ENCODE measurements around the gene TLR9. TPM values are rescaled to one million over a fixed set of nuclear protein-coding genes. Genes with fewer than 3 reads are reported as not detected.

Gene TLR9
- total and polyA plus RNA-seq, 11 donors, result 0.04 to 0.65 (median 0.22) TPM; not detected in 1

GRCh38 chr3:52183786-52184445, 41.5 kb downstream of the TLR9 start:
- Histone ChIP-seq H3K27me3 (no peaks in the 10 kb centered on the region), H3K36me3 (no peaks in the 10 kb centered on the region), H3K4me3 (no peak overlapping the region), H3K9me3 (no peaks in the 10 kb centered on the region), H3K27ac (peak overlapping the region; percentile 37 to 87 (median 73)), H3K4me1 (peaks cover 3 to 41% (median 21%) of the 10 kb centered on the region in 12 donors)
- peak; percentile 70 to 93 (median 74) for ATAC-seq
- DNase-seq, result peak; percentile 62 to 80 (median 73)
- WGBS, 4 donors, result 53 to 72% (median 64%) methylated on average over 6 to 7 of the region's 7 CpGs
- intact Hi-C loops (cut with DNase I), result loop anchor here in 1 of 10 donors (1.0 kb wide), 1 partner anchor 33 kb away; no protein-coding TSS in a partner anchor
- TF ChIP-seq, protein P1, sequence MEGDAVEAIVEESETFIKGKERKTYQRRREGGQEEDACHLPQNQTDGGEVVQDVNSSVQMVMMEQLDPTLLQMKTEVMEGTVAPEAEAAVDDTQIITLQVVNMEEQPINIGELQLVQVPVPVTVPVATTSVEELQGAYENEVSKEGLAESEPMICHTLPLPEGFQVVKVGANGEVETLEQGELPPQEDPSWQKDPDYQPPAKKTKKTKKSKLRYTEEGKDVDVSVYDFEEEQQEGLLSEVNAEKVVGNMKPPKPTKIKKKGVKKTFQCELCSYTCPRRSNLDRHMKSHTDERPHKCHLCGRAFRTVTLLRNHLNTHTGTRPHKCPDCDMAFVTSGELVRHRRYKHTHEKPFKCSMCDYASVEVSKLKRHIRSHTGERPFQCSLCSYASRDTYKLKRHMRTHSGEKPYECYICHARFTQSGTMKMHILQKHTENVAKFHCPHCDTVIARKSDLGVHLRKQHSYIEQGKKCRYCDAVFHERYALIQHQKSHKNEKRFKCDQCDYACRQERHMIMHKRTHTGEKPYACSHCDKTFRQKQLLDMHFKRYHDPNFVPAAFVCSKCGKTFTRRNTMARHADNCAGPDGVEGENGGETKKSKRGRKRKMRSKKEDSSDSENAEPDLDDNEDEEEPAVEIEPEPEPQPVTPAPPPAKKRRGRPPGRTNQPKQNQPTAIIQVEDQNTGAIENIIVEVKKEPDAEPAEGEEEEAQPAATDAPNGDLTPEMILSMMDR (IDR thresholded peaks at IDR 0.05), result no peak
- no peak for TF ChIP-seq POLR2A (IDR thresholded peaks at IDR 0.05)

DNA sequence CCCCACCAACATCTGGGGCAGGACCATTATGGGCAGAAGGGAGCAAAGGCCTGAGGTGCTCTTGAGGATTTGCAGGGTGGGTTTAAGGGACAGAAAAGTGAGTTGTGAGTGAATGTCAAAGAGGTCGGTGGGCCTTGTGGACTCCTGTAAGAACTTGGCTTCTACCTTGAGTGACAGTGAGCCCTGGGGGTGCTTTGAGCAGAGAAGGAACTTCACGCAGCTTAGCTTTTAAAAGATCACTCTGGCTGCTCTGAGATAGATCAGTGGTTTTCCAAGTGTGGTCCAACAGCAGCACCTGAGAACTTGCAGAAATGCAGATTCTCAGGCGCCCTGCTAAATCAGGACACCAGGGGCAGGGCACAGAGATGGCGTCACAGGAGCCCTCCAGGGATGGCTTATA, 42.8 kb downstream of the TLR9 start:
- Histone ChIP-seq H3K36me3 (no peaks in the 10 kb centered on the region), H3K4me3 (no peak overlapping the region), H3K27ac (peak overlapping the region in 8 of 12 donors; percentile 22 to 80 (median 69)), H3K4me1 (peaks cover 3 to 38% (median 21%) of the 10 kb centered on the region in 12 donors), H3K9me3 (no peaks in the 10 kb centered on the region), H3K27me3 (no peaks in the 10 kb centered on the region)
- no peak for TF ChIP-seq POLR2A (IDR thresholded peaks at IDR 0.05)
- TF ChIP-seq, protein P1 (IDR thresholded peaks at IDR 0.05), result no peak
- intact Hi-C loops (cut with DNase I), result loop anchor here in 1 of 10 donors (1.0 kb wide), 1 partner anchor 37 kb away; no protein-coding TSS in a partner anchor
- WGBS, 4 donors, result 93 to 96% (median 94%) methylated on average over 4 of the region's 4 CpGs
- ATAC-seq (no peak), DNase-seq (no peak)

GRCh38 chr3:52182196-52182595, 43.2 kb downstream of the TLR9 start:
- Histone ChIP-seq H3K4me3 (no peak overlapping the region), H3K9me3 (no peaks in the 10 kb centered on the region), H3K36me3 (no peaks in the 10 kb centered on the region), H3K27ac (peak overlapping the region in 6 of 12 donors; percentile 22 to 80 (median 72)), H3K27me3 (no peaks in the 10 kb centered on the region), H3K4me1 (peaks cover 3 to 38% (median 21%) of the 10 kb centered on the region in 12 donors)
- TF ChIP-seq POLR2A (IDR thresholded peaks at IDR 0.05), result no peak
- TF ChIP-seq, protein P1 (IDR thresholded peaks at IDR 0.05), result no peak
- DNase-seq (no peak), ATAC-seq (peak; percentile 41 to 55 (median 48))
- 56 to 79% (median 63%) methylated on average over 2 to 5 of the region's 5 CpGs for WGBS, 4 donors
- intact Hi-C loops (cut with DNase I), result loop anchor here in 1 of 10 donors (1.0 kb wide), 1 partner anchor 37 kb away; no protein-coding TSS in a partner anchor

- WGBS, 4 donors, result 44 to 79% (median 69%) methylated on average over 2 to 4 of the region's 4 CpGs
- ATAC-seq, result no peak
Measured at GRCh38 chr3:52181543-52181942, 43.9 kb downstream of the TLR9 start.

More at GRCh38 chr3:52181543-52181942, 43.9 kb downstream of the TLR9 start:
- DNase-seq, result no peak
- Histone ChIP-seq H3K27ac (peak overlapping the region in 4 of 12 donors; percentile 9 to 73 (median 28)), H3K4me3 (no peak overlapping the region), H3K36me3 (no peaks in the 10 kb centered on the region), H3K9me3 (no peaks in the 10 kb centered on the region), H3K4me1 (peaks cover 3 to 38% (median 21%) of the 10 kb centered on the region in 12 donors), H3K27me3 (no peaks in the 10 kb centered on the region)
- intact Hi-C loops (cut with DNase I), result no loop called here
- TF ChIP-seq, protein P1 (IDR thresholded peaks at IDR 0.05), result no peak
- TF ChIP-seq POLR2A (IDR thresholded peaks at IDR 0.05), result no peak
